AG04450 (cell line): ENCODE results near the gene SLC39A11. TPM values are rescaled to one million over a fixed set of nuclear protein-coding genes. Genes with fewer than 3 reads are reported as not detected.
"Not testable (repeated sequence)": the region's sequence is repeated elsewhere in the genome, so short reads cannot be mapped to it uniquely, and the experiment has no call there.

Experiments
- CTCF ChIA-PET: fragments of 300-600, 350-600 bp; formaldehyde crosslinking; extraction: SDS; loops from one replicate; lab custom pipeline; 2022; ENCODE audit warnings: antibody characterized with exemption, inconsistent platforms; lab: Charles Lee
- POLR2A ChIA-PET: fragments of 350-600 bp; formaldehyde crosslinking; extraction: SDS; loops from one replicate; lab custom pipeline; 2021; ENCODE audit warnings: antibody characterized with exemption, inconsistent platforms; lab: Yijun Ruan, JAX
- DNase-seq: peaks from one replicate; pipeline ENCODE4 v3.0.0-alpha.2; 2011; ENCODE audit warnings: low read depth, low spot score
- H3K27ac ChIP-seq: one replicate; pipeline ENCODE4 v1.5.1; 2012; ENCODE audit warnings: low read depth, low read length, control low read depth
- H3K27me3 ChIP-seq: one replicate; pipeline ENCODE4 v1.6.0; 2012; ENCODE audit warnings: low read length; ENCODE audit not compliant: control insufficient read depth, insufficient read depth
- H3K4me3 ChIP-seq: 2 replicates; pipeline ENCODE4 v1.5.1; 2011; ENCODE audit warnings: mild to moderate bottlenecking, low read depth, low read length, control low read depth
- H3K9me3 ChIP-seq: 2 replicates; pipeline ENCODE4 v1.5.1; 2012; ENCODE audit warnings: low read length; ENCODE audit not compliant: control insufficient read depth, insufficient read depth
- CTCF ChIP-seq: IDR thresholded peaks from 2 replicates; pipeline ENCODE4 v1.5.1; 2011; ENCODE audit warnings: low read depth, low read length, control low read depth, inconsistent platforms
- polyA plus RNA-seq: library from polyadenylated mRNA; depleted of rRNA; stranded (reverse); fragments of >200 nt; gene quantifications from 2 replicates; pipeline ENCODE4 v1.2.3, GENCODE V29; 2011

The SLC39A11 gene
- polyA plus RNA-seq, 1 experiment, result 18.0 TPM

- Histone ChIP-seq H3K9me3 (peaks cover 6% of the 10 kb centered on the region; the same call in 1 of the 2 replicates), H3K4me3 (no peak overlapping the region), H3K27me3 (no peaks in the 10 kb centered on the region), H3K27ac (no peak overlapping the region)
- no peak for DNase-seq
- TF ChIP-seq CTCF, result no peak
- ChIA-PET POLR2A (no interaction called here), CTCF (interaction anchor here (1.5 kb wide), 1 partner anchor 16 kb away, joined by 8 read pairs; no protein-coding TSS in a partner anchor)
Measured at GRCh38 chr17:72710202-72710601, 382.3 kb downstream of the SLC39A11 start.

GRCh38 chr17:72708682-72709081, 383.8 kb downstream of the SLC39A11 start:
- H3K27ac ChIP-seq, POLR2A ChIA-PET, H3K9me3 ChIP-seq, H3K27me3 ChIP-seq, DNase-seq, H3K4me3 ChIP-seq: not testable (repeated sequence)
- CTCF ChIA-PET, result interaction anchor here (1.0 to 1.5 kb wide), 3 partner anchors 17 to 152 kb away, joined by 4 to 8 read pairs (median 5); no protein-coding TSS in a partner anchor

GRCh38 chr17:72707881-72708280, 384.6 kb downstream of the SLC39A11 start:
- H3K4me3 ChIP-seq, result no peak overlapping the region
- ChIA-PET CTCF (no interaction called here), POLR2A (no interaction called here)
- no peak for DNase-seq
- TF ChIP-seq CTCF, result no peak
- no peak overlapping the region for H3K27ac ChIP-seq
- no peaks in the 10 kb centered on the region for H3K27me3 ChIP-seq
- H3K9me3 ChIP-seq, result peaks cover 6% of the 10 kb centered on the region; the same call in 1 of the 2 replicates

- CTCF ChIA-PET, result interaction anchor here (1.2 to 1.6 kb wide), 4 partner anchors 19 to 150 kb away, joined by 3 to 7 read pairs (median 4); no protein-coding TSS in a partner anchor
- H3K9me3 ChIP-seq, result peaks cover 6% of the 10 kb centered on the region; the same call in 1 of the 2 replicates
- no peaks in the 10 kb centered on the region for H3K27me3 ChIP-seq
- POLR2A ChIA-PET, result no interaction called here
- H3K27ac ChIP-seq, result no peak overlapping the region
- TF ChIP-seq CTCF, result no peak
- no peak overlapping the region for H3K4me3 ChIP-seq
- no peak for DNase-seq
Measured at GRCh38 chr17:72706396-72706981, 386.0 kb downstream of the SLC39A11 start.

GRCh38 chr17:72705905-72706395, 386.5 kb downstream of the SLC39A11 start:
- Histone ChIP-seq H3K27me3 (no peaks in the 10 kb centered on the region), H3K4me3 (no peak overlapping the region), H3K27ac (no peak overlapping the region), H3K9me3 (peaks cover 3% of the 10 kb centered on the region; the same call in 1 of the 2 replicates)
- TF ChIP-seq CTCF, result no peak
- DNase-seq, result no peak
- CTCF ChIA-PET, result interaction anchor here (1.2 to 1.6 kb wide), 4 partner anchors 19 to 149 kb away, joined by 3 to 7 read pairs (median 4); no protein-coding TSS in a partner anchor
- POLR2A ChIA-PET, result interaction anchor here (0.6 kb wide), 1 partner anchor 352 kb away, joined by 6 read pairs; no protein-coding TSS in a partner anchor
